IPS-18c (cell line): ENCODE results near the gene MEIS2.
A peak's percentile ranks its signal among the peaks of the same experiment; 100 is the strongest.

ENCODE experiments used
- H3K4me3 ChIP-seq: 2 replicates; pipeline ENCODE4 v1.7.0; 2013; ENCODE audit warnings: low read depth, mild to moderate bottlenecking, low read length, moderate library complexity; ENCODE audit not compliant: insufficient read depth
- H3K9me3 ChIP-seq: one replicate; pipeline ENCODE4 v1.6.1; 2013; ENCODE audit warnings: mild to moderate bottlenecking, low read length, moderate library complexity; ENCODE audit not compliant: control insufficient read depth, insufficient read depth

The MEIS2 gene

GRCh38 chr15:37100109-37100965 is at the start of gene MEIS2:
Gene MEIS2, minus strand, starts transcription at chr15:37100549. Its CDS starts 1,083 bp downstream, at chr15:37099466.
- Histone ChIP-seq H3K4me3 (peak within 1 kb of the TSS; percentile 83), H3K9me3 (no peaks in the 10 kb centered on the region)

DNA sequence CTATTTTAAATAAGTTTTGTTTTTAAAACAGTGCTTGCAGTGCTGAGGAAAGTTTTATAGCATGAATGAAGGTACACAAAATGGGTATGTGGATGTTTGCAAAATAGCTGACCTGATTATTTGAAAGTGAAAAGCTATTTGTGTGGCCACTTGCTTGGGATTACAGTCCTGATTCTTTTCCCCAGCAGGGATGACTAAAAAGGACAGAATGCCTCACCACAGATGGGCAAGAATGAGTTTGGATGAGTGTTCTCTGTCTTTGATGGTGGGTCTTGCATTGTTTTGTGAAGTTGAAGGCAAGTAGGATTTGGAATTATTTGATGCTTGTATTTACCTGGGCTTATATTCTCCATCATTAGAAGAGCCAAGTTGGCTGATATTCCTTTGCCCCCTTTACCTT is 48.8 kb upstream of the MEIS2 start:
- H3K4me3 ChIP-seq, result no peak overlapping the region
- no peaks in the 10 kb centered on the region for H3K9me3 ChIP-seq

GRCh38 chr15:37148714-37149113 is 48.4 kb upstream of the MEIS2 start:
- H3K9me3 ChIP-seq, result no peaks in the 10 kb centered on the region
- H3K4me3 ChIP-seq, result no peak overlapping the region

DNA sequence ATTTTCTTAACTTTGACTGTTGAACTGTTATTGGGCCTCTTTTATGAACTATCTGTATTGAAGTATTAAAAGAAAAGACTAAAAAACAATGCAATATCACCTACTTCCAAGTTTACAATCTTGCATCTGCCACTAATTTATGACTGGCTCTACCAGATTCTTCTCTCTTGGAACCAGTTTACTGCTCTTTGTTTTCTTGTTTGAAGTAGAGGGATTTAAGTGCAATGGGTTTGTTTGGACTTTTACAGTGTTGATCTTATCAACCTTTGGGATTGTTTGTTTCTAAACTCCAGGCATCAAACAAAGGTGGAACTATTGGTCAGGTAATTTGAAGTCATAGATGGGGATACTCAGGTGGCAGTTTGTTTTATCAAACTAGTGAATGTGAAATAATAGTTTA is 43.0 kb upstream of the MEIS2 start:
- no peaks in the 10 kb centered on the region for H3K9me3 ChIP-seq
- no peak overlapping the region for H3K4me3 ChIP-seq

- H3K9me3 ChIP-seq, result no peaks in the 10 kb centered on the region
- H3K4me3 ChIP-seq, result no peak overlapping the region
Measured at GRCh38 chr15:37142371-37142770, 42.0 kb upstream of the MEIS2 start.

GRCh38 chr15:37140531-37141058 is 40.2 kb upstream of the MEIS2 start:
- no peaks in the 10 kb centered on the region for H3K9me3 ChIP-seq

DNA sequence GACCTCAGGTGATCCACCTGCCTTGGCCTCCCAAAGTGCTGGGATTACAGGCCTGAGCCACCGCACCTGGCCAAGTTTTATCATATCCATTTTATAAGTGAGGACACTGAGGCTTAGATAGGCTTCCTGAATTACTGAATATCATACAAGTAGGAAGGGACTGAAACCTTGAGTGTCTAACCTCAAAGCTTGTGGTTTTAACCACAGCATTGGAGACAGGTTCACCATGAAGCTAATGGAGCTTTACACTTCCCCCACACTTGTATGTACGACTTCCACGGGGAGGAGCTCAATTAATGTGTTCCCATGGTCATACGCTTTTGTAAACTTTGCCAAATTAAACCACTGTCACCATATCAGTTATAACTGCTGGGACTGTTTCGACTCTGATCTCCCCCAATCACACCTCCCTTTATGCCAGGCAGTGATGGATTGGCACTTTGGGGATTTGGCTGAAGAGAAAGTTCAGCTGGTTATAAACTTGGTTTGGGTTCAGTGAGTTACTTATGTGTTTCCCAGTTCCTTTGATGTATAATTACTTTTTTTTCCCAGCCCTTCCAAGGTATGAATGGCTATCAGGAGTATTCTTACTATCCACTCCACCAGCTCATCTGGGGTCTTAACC is 38.4 kb upstream of the MEIS2 start:
- no peak overlapping the region for H3K4me3 ChIP-seq
- no peaks in the 10 kb centered on the region for H3K9me3 ChIP-seq

More at GRCh38 chr15:37140531-37141058, 40.2 kb upstream of the MEIS2 start:
- H3K4me3 ChIP-seq, result no peak overlapping the region

DNA sequence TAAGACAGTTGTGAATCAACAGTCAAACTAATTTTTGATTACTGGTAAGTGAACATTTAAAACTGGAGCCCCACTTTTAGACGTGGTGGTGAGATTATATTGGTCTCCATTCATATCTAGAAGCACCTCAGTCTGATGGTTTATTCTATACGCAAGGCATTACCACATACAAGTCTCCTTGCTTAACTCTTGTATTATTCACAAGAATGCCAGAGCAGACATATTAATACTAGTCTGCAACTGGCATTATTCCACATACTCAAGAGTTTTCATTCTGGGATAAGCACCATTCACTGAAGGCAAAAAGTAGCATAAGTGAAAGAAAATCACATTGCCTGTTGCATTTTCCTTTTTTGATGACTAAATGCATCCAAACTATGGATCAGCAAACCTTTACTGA is 36.9 kb upstream of the MEIS2 start:
- no peak overlapping the region for H3K4me3 ChIP-seq
- H3K9me3 ChIP-seq, result no peaks in the 10 kb centered on the region

DNA sequence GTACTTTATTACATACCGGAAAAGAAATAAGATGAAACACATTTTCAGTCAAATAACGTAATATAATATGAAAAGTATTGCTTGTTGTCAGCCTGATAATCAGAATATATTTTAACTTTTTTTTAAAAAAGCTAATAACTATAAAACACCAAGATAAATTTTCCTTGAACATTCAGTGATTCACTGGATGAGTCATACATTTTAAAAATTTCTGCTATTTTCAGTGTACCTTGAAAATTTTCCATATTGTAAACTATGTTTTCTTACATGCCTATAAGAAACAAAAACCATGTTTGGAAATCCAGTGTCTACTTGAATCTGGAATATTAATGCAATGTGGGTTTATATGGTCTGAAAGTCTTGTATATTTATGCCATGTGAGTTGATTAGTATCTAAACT is 36.3 kb upstream of the MEIS2 start:
- Histone ChIP-seq H3K4me3 (no peak overlapping the region), H3K9me3 (no peaks in the 10 kb centered on the region)

- no peak overlapping the region for H3K4me3 ChIP-seq
- no peaks in the 10 kb centered on the region for H3K9me3 ChIP-seq
Measured at GRCh38 chr15:37135225-37135624, 34.9 kb upstream of the MEIS2 start.

DNA sequence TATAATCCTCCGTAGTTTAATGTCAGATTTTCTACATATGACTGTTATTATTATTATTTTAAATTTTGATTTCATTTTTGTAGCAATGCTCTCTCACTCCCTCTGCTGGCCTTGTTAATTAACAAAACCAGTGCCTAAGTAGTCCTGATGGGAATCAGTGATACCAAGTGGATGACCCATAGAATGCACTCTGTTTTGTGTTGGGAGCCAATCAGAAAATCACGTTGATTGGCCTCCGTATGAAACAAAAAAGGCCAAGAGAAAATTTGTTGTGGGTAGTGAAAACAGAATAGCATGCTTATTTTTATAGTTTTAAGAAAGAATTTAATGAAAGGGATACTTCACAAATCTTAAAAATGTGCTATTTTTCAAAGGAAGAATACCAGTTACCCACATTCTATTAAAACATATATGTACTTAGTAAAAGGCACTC is 34.4 kb upstream of the MEIS2 start:
- Histone ChIP-seq H3K4me3 (no peak overlapping the region), H3K9me3 (no peaks in the 10 kb centered on the region)

- Histone ChIP-seq H3K4me3 (no peak overlapping the region), H3K9me3 (no peaks in the 10 kb centered on the region)
Measured at GRCh38 chr15:37134244-37134643, 33.9 kb upstream of the MEIS2 start.

- Histone ChIP-seq H3K9me3 (no peaks in the 10 kb centered on the region), H3K4me3 (no peak overlapping the region)
Measured at GRCh38 chr15:37133602-37134001, 33.3 kb upstream of the MEIS2 start.

DNA sequence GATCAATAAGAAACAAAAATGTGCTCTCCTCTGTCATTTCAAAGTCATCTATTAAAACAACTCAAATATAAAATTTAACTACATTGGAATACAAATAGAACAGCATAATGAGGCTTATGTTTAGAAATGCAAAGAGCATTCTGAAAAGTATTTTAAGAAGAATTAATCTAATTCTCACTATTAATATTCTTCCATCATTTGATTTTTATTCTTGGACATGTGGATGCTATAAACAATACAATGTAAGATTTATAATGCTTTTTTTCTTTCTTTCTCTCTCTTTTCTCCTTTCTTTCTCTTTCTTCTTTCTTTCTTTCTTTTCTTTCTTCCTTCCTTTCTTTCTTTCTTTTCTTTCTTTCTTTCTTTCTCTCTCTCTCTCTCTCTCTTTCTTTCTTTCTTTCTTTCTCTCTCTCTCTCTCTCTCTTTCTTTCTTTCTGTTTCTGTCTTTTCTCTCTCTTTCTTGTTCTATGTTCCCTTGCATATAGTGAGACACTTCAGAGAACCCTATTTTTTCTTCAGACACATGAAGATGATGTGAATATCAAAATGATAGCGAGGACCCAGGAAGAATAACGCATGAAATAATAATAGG is 32.6 kb upstream of the MEIS2 start:
- Histone ChIP-seq H3K4me3 (no peak overlapping the region), H3K9me3 (no peaks in the 10 kb centered on the region)

DNA sequence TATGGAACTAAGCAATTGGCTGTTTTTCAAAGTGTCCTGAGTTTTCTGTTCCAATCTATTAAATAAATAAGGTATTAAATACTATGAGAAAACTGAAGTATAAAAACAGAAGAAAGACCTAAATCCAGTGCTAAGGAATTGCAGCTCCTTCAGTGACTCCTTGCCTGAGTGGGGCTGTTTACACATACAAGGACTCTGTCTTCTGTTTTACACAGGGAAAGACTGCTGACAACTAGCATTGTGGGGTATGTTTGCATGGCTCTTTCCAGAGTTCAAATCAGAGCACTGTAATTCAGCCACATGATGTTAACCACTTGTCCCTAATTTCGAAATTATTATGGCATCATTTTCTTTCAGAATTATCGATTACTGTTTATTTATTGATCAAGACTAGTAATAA is 31.3 kb upstream of the MEIS2 start:
- Histone ChIP-seq H3K9me3 (no peaks in the 10 kb centered on the region), H3K4me3 (no peak overlapping the region)

GRCh38 chr15:37130356-37130755 is 30.0 kb upstream of the MEIS2 start:
- H3K4me3 ChIP-seq, result no peak overlapping the region

GRCh38 chr15:37125143-37125542 is 24.8 kb upstream of the MEIS2 start:
- Histone ChIP-seq H3K4me3 (no peak overlapping the region), H3K9me3 (no peaks in the 10 kb centered on the region)

More at GRCh38 chr15:37130356-37130755, 30.0 kb upstream of the MEIS2 start:
- H3K9me3 ChIP-seq, result no peaks in the 10 kb centered on the region

- Histone ChIP-seq H3K9me3 (no peaks in the 10 kb centered on the region), H3K4me3 (no peak overlapping the region)
Measured at GRCh38 chr15:37124331-37124730, 24.0 kb upstream of the MEIS2 start.
